ENCODE results near the gene SNX25. TPM values are rescaled to one million over a fixed set of nuclear protein-coding genes. Genes with fewer than 3 reads are reported as not detected.

The SNX25 gene
- total and polyA plus RNA-seq, 10 of the 15 experiments (the other 5 are each of a cell fraction or from before 2014, with no cell fraction given), result 11.2 to 117 (median 62.8) TPM

DNA sequence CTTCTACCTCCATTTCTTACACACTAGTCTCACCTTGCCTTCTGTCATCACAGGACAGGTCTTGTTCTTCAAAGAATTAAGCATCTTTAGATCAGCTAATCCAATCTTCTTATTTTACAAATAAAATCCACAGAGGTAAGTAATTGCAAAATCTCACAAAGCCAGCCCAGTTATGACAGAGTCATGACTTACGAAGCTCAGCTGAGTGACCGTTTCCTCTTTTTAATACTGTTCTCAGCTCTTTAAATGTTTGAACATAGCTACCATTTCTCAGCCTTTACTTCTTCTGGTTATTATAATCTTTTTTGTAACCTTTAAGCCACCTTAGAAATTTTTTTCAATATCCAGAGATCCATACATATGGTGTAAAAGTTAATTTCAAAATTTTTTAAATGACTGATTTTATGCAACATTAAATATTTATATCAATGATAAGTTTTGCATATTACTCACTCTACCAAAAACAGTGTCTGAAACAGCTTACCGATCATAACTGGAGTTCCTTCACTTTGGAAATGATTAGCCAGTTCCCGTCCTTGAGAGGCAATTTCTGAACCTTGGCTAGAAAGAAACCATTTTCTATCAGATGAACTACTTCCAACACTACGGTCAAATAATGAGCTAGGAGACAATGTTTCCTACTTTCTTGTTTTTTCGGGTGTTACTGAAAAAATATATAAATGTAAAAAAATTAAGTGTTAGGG is 196.1 kb downstream of the SNX25 start (continued):
- TF ChIP-seq, protein P1, sequence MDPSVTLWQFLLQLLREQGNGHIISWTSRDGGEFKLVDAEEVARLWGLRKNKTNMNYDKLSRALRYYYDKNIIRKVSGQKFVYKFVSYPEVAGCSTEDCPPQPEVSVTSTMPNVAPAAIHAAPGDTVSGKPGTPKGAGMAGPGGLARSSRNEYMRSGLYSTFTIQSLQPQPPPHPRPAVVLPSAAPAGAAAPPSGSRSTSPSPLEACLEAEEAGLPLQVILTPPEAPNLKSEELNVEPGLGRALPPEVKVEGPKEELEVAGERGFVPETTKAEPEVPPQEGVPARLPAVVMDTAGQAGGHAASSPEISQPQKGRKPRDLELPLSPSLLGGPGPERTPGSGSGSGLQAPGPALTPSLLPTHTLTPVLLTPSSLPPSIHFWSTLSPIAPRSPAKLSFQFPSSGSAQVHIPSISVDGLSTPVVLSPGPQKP (IDR thresholded peaks at IDR 0.05; ENCODE audit: low read depth, low read length), result no peak
- TF ChIP-seq NFIC (IDR thresholded peaks at IDR 0.05; ENCODE audit: low read depth, low read length) (peak; percentile 83), BHLHE40 (IDR thresholded peaks at IDR 0.05; ENCODE audit: borderline replicate concordance in 1 of 2, low read depth in 2 of 2, low read length in 1 of 2) (no peak), POLR2AphosphoS2 (IDR thresholded peaks at IDR 0.05; ENCODE audit: low read depth, low read length) (no peak)
- TF ChIP-seq, protein P2, sequence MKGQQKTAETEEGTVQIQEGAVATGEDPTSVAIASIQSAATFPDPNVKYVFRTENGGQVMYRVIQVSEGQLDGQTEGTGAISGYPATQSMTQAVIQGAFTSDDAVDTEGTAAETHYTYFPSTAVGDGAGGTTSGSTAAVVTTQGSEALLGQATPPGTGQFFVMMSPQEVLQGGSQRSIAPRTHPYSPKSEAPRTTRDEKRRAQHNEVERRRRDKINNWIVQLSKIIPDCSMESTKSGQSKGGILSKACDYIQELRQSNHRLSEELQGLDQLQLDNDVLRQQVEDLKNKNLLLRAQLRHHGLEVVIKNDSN (IDR thresholded peaks at IDR 0.05; ENCODE audit: borderline replicate concordance, extremely low read length, insufficient read depth, low read depth, low read length), result no peak
- TF ChIP-seq, protein P3, sequence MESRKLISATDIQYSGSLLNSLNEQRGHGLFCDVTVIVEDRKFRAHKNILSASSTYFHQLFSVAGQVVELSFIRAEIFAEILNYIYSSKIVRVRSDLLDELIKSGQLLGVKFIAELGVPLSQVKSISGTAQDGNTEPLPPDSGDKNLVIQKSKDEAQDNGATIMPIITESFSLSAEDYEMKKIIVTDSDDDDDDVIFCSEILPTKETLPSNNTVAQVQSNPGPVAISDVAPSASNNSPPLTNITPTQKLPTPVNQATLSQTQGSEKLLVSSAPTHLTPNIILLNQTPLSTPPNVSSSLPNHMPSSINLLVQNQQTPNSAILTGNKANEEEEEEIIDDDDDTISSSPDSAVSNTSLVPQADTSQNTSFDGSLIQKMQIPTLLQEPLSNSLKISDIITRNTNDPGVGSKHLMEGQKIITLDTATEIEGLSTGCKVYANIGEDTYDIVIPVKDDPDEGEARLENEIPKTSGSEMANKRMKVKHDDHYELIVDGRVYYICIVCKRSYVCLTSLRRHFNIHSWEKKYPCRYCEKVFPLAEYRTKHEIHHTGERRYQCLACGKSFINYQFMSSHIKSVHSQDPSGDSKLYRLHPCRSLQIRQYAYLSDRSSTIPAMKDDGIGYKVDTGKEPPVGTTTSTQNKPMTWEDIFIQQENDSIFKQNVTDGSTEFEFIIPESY (IDR thresholded peaks at IDR 0.05), result no peak

DNA sequence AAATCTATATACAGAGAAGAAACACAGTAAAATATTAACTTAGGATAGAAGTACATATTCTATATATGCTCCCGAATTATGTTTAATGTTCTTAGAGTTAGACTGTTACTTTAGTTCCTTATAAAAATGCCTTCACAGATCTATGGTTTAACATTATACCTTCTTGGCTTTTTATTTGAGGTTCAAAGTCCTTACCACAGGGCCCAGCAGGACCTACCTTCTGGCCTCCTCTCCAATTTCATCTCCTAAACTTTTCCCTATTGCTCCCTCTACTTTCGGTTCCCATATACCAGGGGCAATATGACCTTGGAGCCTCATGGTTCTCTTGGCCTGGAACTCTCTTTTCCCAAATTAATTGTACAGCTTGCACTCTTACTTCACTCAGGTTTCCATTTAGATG is 199.0 kb downstream of the SNX25 start:
- Histone ChIP-seq H3K79me2 (ENCODE audit: control insufficient read depth, insufficient read depth, low read length) (no peaks in the 10 kb centered on the region), H3K9me3 (replicated peaks; ENCODE audit: control insufficient read depth, insufficient read depth, low read length) (peaks cover 2% of the 10 kb centered on the region; the same call in 2 of the 3 replicates), H3K4me2 (ENCODE audit: control insufficient read depth, insufficient read depth) (no peak overlapping the region), H3K9ac (ENCODE audit: control insufficient read depth, insufficient read depth, low read length) (no peak overlapping the region), H3K36me3 (ENCODE audit: control insufficient read depth in 2 of 2, insufficient read depth in 2 of 2, low read length in 1 of 2) (peaks cover 0 to 19% of the 10 kb centered on the region in 2 experiments; a peak in 2 of 4 replicates), H3K4me3 (no peak overlapping the region), H2AFZ (ENCODE audit: control insufficient read depth, low read depth, low read length) (no peak overlapping the region), H3K4me1 (ENCODE audit: control insufficient read depth, insufficient read depth, low read length) (peaks cover 6% of the 10 kb centered on the region; the same call in 1 of the 2 replicates), H3K27ac (ENCODE audit: control insufficient read depth, insufficient read depth) (no peak overlapping the region), H4K20me1 (ENCODE audit: control insufficient read depth, insufficient read depth) (no peaks in the 10 kb centered on the region), H3K27me3 (replicated peaks in 1 of 2; ENCODE audit: control insufficient read depth in 2 of 2, insufficient read depth in 2 of 2, low read length in 1 of 2) (no peaks in the 10 kb centered on the region)
- no peak for FAIRE-seq
- WGBS (ENCODE audit: insufficient coverage, insufficient replicate concordance, low lambda C conversion rate, missing lambda C conversion rate), result 92% methylated on average over 2 of the region's 2 CpGs
- DNase-seq (ENCODE audit: low read depth, low spot score), result no peak
- TF ChIP-seq SREBF2 (IDR thresholded peaks at IDR 0.05; ENCODE audit: low read length) (no peak), SUZ12 (IDR thresholded peaks at IDR 0.05; ENCODE audit: unreplicated experiment) (no peak)
- TF ChIP-seq, protein P4, sequence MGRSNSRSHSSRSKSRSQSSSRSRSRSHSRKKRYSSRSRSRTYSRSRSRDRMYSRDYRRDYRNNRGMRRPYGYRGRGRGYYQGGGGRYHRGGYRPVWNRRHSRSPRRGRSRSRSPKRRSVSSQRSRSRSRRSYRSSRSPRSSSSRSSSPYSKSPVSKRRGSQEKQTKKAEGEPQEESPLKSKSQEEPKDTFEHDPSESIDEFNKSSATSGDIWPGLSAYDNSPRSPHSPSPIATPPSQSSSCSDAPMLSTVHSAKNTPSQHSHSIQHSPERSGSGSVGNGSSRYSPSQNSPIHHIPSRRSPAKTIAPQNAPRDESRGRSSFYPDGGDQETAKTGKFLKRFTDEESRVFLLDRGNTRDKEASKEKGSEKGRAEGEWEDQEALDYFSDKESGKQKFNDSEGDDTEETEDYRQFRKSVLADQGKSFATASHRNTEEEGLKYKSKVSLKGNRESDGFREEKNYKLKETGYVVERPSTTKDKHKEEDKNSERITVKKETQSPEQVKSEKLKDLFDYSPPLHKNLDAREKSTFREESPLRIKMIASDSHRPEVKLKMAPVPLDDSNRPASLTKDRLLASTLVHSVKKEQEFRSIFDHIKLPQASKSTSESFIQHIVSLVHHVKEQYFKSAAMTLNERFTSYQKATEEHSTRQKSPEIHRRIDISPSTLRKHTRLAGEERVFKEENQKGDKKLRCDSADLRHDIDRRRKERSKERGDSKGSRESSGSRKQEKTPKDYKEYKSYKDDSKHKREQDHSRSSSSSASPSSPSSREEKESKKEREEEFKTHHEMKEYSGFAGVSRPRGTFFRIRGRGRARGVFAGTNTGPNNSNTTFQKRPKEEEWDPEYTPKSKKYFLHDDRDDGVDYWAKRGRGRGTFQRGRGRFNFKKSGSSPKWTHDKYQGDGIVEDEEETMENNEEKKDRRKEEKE (IDR thresholded peaks at IDR 0.05), result no peak
- TF ChIP-seq, protein P5, sequence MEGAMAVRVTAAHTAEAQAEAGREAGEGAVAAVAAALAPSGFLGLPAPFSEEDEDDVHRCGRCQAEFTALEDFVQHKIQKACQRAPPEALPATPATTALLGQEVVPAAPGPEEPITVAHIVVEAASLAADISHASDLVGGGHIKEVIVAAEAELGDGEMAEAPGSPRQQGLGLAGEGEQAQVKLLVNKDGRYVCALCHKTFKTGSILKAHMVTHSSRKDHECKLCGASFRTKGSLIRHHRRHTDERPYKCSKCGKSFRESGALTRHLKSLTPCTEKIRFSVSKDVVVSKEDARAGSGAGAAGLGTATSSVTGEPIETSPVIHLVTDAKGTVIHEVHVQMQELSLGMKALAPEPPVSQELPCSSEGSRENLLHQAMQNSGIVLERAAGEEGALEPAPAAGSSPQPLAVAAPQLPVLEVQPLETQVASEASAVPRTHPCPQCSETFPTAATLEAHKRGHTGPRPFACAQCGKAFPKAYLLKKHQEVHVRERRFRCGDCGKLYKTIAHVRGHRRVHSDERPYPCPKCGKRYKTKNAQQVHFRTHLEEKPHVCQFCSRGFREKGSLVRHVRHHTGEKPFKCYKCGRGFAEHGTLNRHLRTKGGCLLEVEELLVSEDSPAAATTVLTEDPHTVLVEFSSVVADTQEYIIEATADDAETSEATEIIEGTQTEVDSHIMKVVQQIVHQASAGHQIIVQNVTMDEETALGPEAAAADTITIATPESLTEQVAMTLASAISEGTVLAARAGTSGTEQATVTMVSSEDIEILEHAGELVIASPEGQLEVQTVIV (IDR thresholded peaks at IDR 0.05; ENCODE audit: borderline replicate concordance, partially characterized antibody), result no peak
- BruUV-seq (replicated peaks), result no TSS peak
- in situ Hi-C loops (cut with MboI), result no loop called here
- ChIA-PET POLR2A (no interaction called here), CTCF (interaction anchor here (1.3 kb wide), 1 partner anchor 15 kb away, joined by 7 read pairs; no protein-coding TSS in a partner anchor), SMC1A (ENCODE audit: uncharacterized antibody, unreplicated experiment) (interaction anchor here (1.9 to 4.9 kb wide), 2 partner anchors 12 to 17 kb away, joined by 4 to 25 read pairs; partner anchors contain the start of genes ANKRD37 and LRP2BP), RAD21 (ENCODE audit: unreplicated experiment) (no interaction called here)
- ATAC-seq, result no peak
- intact Hi-C loops (cut with micrococcal nuclease; ENCODE audit: unreplicated experiment), result no loop called here
